ENCODE data around the gene RPAP3.

RPAP3 gene

GRCh38 chr12:47722136-47722834 lies 16.5 kb upstream of the RPAP3 start:
- WGBS, 2 experiments = 86 to 89% methylated on average over 7 of the region's 7 CpGs
- peaks cover 7% of the 10 kb centered on the region for H3K4me1 ChIP-seq (ENCODE audit: control insufficient read depth, insufficient read depth, low read length)
- no peak overlapping the region for H3K27ac ChIP-seq (ENCODE audit: insufficient read depth, low read depth, low read length, poor library complexity, severe bottlenecking)
- H3K27me3 ChIP-seq (ENCODE audit: control insufficient read depth, insufficient read depth, low read length, poor library complexity, severe bottlenecking) = peaks cover 1% of the 10 kb centered on the region
- H3K36me3 ChIP-seq (ENCODE audit: control insufficient read depth, insufficient read depth, low read length) = no peaks in the 10 kb centered on the region
- H3K9me3 ChIP-seq (ENCODE audit: control insufficient read depth, low read length) = no peaks in the 10 kb centered on the region
- no peak overlapping the region for H3K4me3 ChIP-seq (ENCODE audit: insufficient read depth, low read depth, low read length)

- Histone ChIP-seq H3K36me3 (ENCODE audit: control insufficient read depth, insufficient read depth, low read length) (no peaks in the 10 kb centered on the region), H3K4me1 (ENCODE audit: control insufficient read depth, insufficient read depth, low read length) (peaks cover 8% of the 10 kb centered on the region), H3K27ac (ENCODE audit: insufficient read depth, low read depth, low read length, poor library complexity, severe bottlenecking) (no peak overlapping the region), H3K27me3 (ENCODE audit: control insufficient read depth, insufficient read depth, low read length, poor library complexity, severe bottlenecking) (peaks cover 9% of the 10 kb centered on the region), H3K9me3 (ENCODE audit: control insufficient read depth, low read length) (no peaks in the 10 kb centered on the region), H3K4me3 (ENCODE audit: insufficient read depth, low read depth, low read length) (no peak overlapping the region)
- WGBS, 2 experiments = 93 to 96% methylated on average over 9 of the region's 9 CpGs
These were observed 15.7 kb upstream of the RPAP3 start for GRCh38 chr12:47721431-47721973.

- H3K36me3 ChIP-seq (ENCODE audit: control insufficient read depth, insufficient read depth, low read length) = no peaks in the 10 kb centered on the region
These were observed 12.7 kb upstream of the RPAP3 start for GRCh38 chr12:47718531-47718930.

GRCh38 chr12:47717443-47718193 lies 11.8 kb upstream of the RPAP3 start:
- H3K27me3 ChIP-seq (ENCODE audit: control insufficient read depth, insufficient read depth, low read length, poor library complexity, severe bottlenecking) = peaks cover 10% of the 10 kb centered on the region
- H3K4me1 ChIP-seq (ENCODE audit: control insufficient read depth, insufficient read depth, low read length) = peaks cover 8% of the 10 kb centered on the region
- no peaks in the 10 kb centered on the region for H3K9me3 ChIP-seq (ENCODE audit: control insufficient read depth, low read length)
- H3K4me3 ChIP-seq (ENCODE audit: insufficient read depth, low read depth, low read length) = no peak overlapping the region
- 15 to 16% methylated on average over 13 of the region's 13 CpGs for WGBS, 2 experiments
- H3K36me3 ChIP-seq (ENCODE audit: control insufficient read depth, insufficient read depth, low read length) = no peaks in the 10 kb centered on the region
- H3K27ac ChIP-seq (ENCODE audit: insufficient read depth, low read depth, low read length, poor library complexity, severe bottlenecking) = peak overlapping the region; percentile 50

More at GRCh38 chr12:47718531-47718930, 12.7 kb upstream of the RPAP3 start:
- no peaks in the 10 kb centered on the region for H3K9me3 ChIP-seq (ENCODE audit: control insufficient read depth, low read length)
- no peak overlapping the region for H3K4me3 ChIP-seq (ENCODE audit: insufficient read depth, low read depth, low read length)
- H3K27me3 ChIP-seq (ENCODE audit: control insufficient read depth, insufficient read depth, low read length, poor library complexity, severe bottlenecking) = peaks cover 10% of the 10 kb centered on the region
- no peak overlapping the region for H3K27ac ChIP-seq (ENCODE audit: insufficient read depth, low read depth, low read length, poor library complexity, severe bottlenecking)
- H3K4me1 ChIP-seq (ENCODE audit: control insufficient read depth, insufficient read depth, low read length) = peaks cover 8% of the 10 kb centered on the region
- WGBS, 2 experiments = 80 to 87% methylated on average over 1 of the region's 1 CpG

GRCh38 chr12:47717046-47717442 lies 11.2 kb upstream of the RPAP3 start:
- Histone ChIP-seq H3K9me3 (ENCODE audit: control insufficient read depth, low read length) (no peaks in the 10 kb centered on the region), H3K27me3 (ENCODE audit: control insufficient read depth, insufficient read depth, low read length, poor library complexity, severe bottlenecking) (peaks cover 10% of the 10 kb centered on the region), H3K36me3 (ENCODE audit: control insufficient read depth, insufficient read depth, low read length) (no peaks in the 10 kb centered on the region), H3K4me1 (ENCODE audit: control insufficient read depth, insufficient read depth, low read length) (peaks cover 8% of the 10 kb centered on the region), H3K4me3 (ENCODE audit: insufficient read depth, low read depth, low read length) (no peak overlapping the region), H3K27ac (ENCODE audit: insufficient read depth, low read depth, low read length, poor library complexity, severe bottlenecking) (no peak overlapping the region)
- 85 to 89% methylated on average over 6 of the region's 6 CpGs for WGBS, 2 experiments

GRCh38 chr12:47715877-47716548 lies 10.2 kb upstream of the RPAP3 start:
- WGBS, 2 experiments = 90 to 93% methylated on average over 13 of the region's 13 CpGs
- Histone ChIP-seq H3K9me3 (ENCODE audit: control insufficient read depth, low read length) (no peaks in the 10 kb centered on the region), H3K4me3 (ENCODE audit: insufficient read depth, low read depth, low read length) (no peak overlapping the region), H3K27ac (ENCODE audit: insufficient read depth, low read depth, low read length, poor library complexity, severe bottlenecking) (no peak overlapping the region), H3K27me3 (ENCODE audit: control insufficient read depth, insufficient read depth, low read length, poor library complexity, severe bottlenecking) (peaks cover 10% of the 10 kb centered on the region), H3K36me3 (ENCODE audit: control insufficient read depth, insufficient read depth, low read length) (no peaks in the 10 kb centered on the region), H3K4me1 (ENCODE audit: control insufficient read depth, insufficient read depth, low read length) (peaks cover 8% of the 10 kb centered on the region)

GRCh38 chr12:47715393-47715876 lies 9.6 kb upstream of the RPAP3 start:
- Histone ChIP-seq H3K27me3 (ENCODE audit: control insufficient read depth, insufficient read depth, low read length, poor library complexity, severe bottlenecking) (peaks cover 10% of the 10 kb centered on the region), H3K4me3 (ENCODE audit: insufficient read depth, low read depth, low read length) (no peak overlapping the region), H3K4me1 (ENCODE audit: control insufficient read depth, insufficient read depth, low read length) (peaks cover 8% of the 10 kb centered on the region), H3K27ac (ENCODE audit: insufficient read depth, low read depth, low read length, poor library complexity, severe bottlenecking) (no peak overlapping the region), H3K9me3 (ENCODE audit: control insufficient read depth, low read length) (no peaks in the 10 kb centered on the region), H3K36me3 (ENCODE audit: control insufficient read depth, insufficient read depth, low read length) (no peaks in the 10 kb centered on the region)
- WGBS, 2 experiments = 37 to 40% methylated on average over 10 of the region's 10 CpGs

- 51 to 53% methylated on average over 5 of the region's 5 CpGs for WGBS, 2 experiments
- Histone ChIP-seq H3K27ac (ENCODE audit: insufficient read depth, low read depth, low read length, poor library complexity, severe bottlenecking) (no peak overlapping the region), H3K27me3 (ENCODE audit: control insufficient read depth, insufficient read depth, low read length, poor library complexity, severe bottlenecking) (peaks cover 10% of the 10 kb centered on the region), H3K36me3 (ENCODE audit: control insufficient read depth, insufficient read depth, low read length) (no peaks in the 10 kb centered on the region), H3K4me3 (ENCODE audit: insufficient read depth, low read depth, low read length) (no peak overlapping the region), H3K4me1 (ENCODE audit: control insufficient read depth, insufficient read depth, low read length) (peaks cover 8% of the 10 kb centered on the region), H3K9me3 (ENCODE audit: control insufficient read depth, low read length) (no peaks in the 10 kb centered on the region)
These were observed 9.1 kb upstream of the RPAP3 start for GRCh38 chr12:47714826-47715386.

GRCh38 chr12:47712171-47712570 lies 6.3 kb upstream of the RPAP3 start:
- no peak overlapping the region for H3K27ac ChIP-seq (ENCODE audit: insufficient read depth, low read depth, low read length, poor library complexity, severe bottlenecking)

More at GRCh38 chr12:47712171-47712570, 6.3 kb upstream of the RPAP3 start:
- Histone ChIP-seq H3K27me3 (ENCODE audit: control insufficient read depth, insufficient read depth, low read length, poor library complexity, severe bottlenecking) (peaks cover 8% of the 10 kb centered on the region), H3K36me3 (ENCODE audit: control insufficient read depth, insufficient read depth, low read length) (no peaks in the 10 kb centered on the region), H3K9me3 (ENCODE audit: control insufficient read depth, low read length) (no peaks in the 10 kb centered on the region), H3K4me3 (ENCODE audit: insufficient read depth, low read depth, low read length) (no peak overlapping the region), H3K4me1 (ENCODE audit: control insufficient read depth, insufficient read depth, low read length) (no peaks in the 10 kb centered on the region)
- 86 to 87% methylated on average over 6 of the region's 6 CpGs for WGBS, 2 experiments

Measured in ectodermal cell (in vitro differentiated cells).